Glomerular endothelial cell (primary cell): Measurements from ENCODE around the gene HSD17B13. TPM values are rescaled to one million over a fixed set of nuclear protein-coding genes. Genes with fewer than 3 reads are reported as not detected.
"Not testable (repeated sequence)": the region's sequence is repeated elsewhere in the genome, so short reads cannot be mapped to it uniquely, and the experiment has no call there.

ENCODE experiments used
- DNase-seq: peaks from one replicate; pipeline ENCODE4 v3.0.0-alpha.2; 2011; ENCODE audit warnings: low read depth, low spot score; ENCODE audit errors: extremely low read depth
- total RNA-seq: library from RNA; depleted of rRNA; stranded (reverse); fragments of >200 nt; gene quantifications from 2 replicates; pipeline ENCODE4 v1.2.3, GENCODE V29; 2015

The HSD17B13 gene
- total RNA-seq, 1 donor from 2014 or later, result not detected

GRCh38 chr4:87317527-87317926 is 5.2 kb downstream of the HSD17B13 start:
- DNase-seq, result no peak

DNA sequence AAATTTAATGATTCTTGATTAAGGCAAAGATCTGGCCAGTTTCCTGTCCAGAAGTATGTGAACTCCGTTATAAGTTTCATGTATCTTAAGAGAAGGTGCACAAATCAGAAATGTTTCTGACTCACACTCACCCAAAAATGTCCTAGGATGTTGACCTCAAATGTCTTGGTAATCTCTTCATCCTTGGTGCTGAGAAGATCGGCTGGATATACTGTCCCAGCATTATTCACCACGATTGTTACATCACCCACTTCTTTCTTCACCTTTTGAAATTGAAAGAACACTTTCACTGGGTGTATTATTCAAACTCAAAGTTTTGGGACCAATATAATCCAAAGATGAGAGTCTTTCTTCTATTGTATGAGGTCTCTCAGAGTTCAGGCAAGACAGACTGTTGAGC is 5.7 kb downstream of the HSD17B13 start:
- DNase-seq, result no peak

DNA sequence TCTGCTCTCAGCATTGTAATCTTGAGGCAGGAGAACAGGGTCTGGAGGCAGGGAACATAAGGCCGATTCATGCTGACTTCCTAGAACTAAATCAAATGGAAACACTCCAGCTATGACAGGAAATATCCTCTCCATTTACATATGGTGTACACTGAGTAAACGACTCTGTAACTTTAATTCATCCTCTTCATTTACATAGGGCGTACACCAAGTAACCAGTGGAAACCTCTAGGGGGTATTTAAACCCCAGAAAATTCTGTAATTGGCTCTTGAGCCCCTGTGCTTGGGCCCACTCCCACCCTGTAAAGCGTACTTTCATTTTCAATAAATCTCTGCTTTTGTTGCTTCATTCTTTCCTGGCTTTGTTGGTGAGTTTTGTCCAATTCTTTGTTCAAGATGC is 7.7 kb downstream of the HSD17B13 start:
- DNase-seq, result not testable (repeated sequence)

DNA sequence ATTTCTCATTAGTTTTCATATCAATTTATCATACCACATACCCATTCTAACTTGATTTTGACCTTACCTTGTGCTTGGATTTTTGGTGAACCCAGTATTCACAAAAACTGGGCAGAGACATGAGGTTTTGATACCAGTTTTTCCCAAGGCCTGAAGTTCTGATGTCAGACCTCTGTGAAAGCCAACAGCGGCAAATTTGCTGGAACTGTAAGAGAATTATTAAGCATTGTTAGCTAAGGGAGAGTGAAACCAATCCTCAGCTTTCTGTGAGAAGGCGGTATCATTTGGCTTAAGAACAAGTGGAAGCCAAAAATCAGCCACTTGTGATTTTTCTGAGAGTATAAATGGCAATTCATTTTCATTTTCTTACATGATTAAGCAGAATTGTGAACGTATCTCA is 8.9 kb downstream of the HSD17B13 start:
- no peak for DNase-seq

- no peak for DNase-seq
These were observed 11.0 kb downstream of the HSD17B13 start for GRCh38 chr4:87311684-87312083.

DNA sequence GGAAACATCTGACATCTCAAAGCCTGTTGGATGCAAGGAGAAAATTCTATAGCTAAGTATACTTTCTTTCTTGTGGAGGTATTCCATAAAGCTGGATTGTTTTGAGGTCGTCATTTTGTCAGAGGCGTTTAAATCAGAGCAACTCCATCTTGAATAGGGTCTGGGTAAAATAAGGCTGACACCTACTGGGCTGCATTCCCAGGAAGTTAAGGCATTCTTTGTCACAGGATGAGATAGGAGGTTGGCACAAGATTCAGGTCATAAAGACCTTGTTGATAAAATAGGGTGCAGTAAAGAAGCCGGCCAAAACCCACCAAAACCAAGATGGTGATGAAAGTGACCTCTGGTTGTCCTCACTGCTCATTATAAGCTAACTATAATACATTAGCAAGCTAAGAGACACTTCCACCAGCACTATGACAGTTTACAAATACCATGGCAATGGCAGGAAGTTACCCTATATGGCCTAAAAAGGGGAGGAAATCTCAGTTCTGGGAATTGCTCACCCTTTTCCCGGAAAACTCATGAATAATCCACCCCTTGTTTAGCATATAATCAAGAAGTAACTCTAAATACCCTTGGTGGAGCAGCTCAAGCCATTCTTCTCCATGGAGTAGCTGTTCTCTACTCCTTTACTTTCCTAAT is 11.9 kb downstream of the HSD17B13 start:
- no peak for DNase-seq

DNA sequence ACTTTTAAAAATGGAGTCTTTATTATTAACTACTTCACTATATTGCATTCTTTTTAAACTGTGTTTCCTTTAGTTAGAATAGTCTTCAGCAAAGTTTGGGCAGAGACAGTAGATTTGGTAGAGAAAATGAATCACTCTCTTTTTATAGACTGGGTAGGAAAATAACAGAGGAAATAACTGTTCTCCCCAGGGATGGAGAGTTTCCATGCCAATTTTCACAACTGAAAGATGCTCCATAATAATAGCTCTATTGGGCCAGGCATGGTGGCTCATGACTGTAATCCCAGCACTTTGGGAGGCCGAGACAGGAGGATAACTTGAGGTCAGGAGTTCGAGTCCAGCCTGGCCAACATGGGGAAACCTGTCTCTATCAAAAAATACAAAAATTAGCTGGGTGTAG is 13.1 kb downstream of the HSD17B13 start:
- DNase-seq, result no peak

DNA sequence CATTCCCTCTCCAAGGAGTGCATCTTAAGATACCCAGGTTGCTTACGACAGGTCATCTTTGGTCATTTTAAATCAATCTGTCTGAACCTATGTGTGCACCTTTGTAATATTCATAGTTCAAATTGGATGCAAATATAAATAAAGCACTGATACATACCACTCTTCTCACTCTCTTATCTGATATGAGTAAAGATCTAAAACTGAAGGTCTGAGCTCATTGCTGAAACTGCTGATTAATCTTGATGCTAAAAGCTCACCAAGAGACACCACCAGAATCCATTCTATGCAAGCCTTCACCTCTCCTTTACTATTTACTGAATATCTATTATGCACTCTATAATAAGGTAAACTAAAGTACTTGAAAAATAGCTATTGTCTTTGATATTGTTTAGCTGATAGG is 16.6 kb downstream of the HSD17B13 start:
- DNase-seq, result no peak

- DNase-seq, result no peak
These were observed 17.1 kb downstream of the HSD17B13 start for GRCh38 chr4:87305562-87305961.

GRCh38 chr4:87304745-87305432 is 17.8 kb downstream of the HSD17B13 start:
- DNase-seq, result no peak

GRCh38 chr4:87299898-87300297 is 22.8 kb downstream of the HSD17B13 start:
- no peak for DNase-seq

DNA sequence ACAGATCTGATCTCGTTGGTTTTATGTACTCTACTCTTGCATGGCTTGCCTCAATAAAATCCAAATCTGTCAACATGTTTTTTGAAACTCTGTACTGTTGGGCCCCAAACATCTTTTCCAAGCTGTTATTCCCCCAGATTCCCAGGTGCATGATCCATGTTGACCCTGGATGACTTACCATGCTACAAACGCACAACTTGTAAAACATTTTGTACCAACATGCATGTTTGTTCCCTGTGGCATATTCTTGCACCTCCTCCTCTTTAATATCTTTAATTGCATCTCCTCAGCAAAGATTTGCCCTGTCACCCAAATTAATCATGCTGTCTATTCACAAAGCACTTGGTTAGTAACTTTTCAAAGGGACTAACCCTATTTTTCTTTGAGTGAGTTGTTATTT is 24.3 kb downstream of the HSD17B13 start:
- no peak for DNase-seq

- DNase-seq, result not testable (repeated sequence)
These were observed 27.8 kb downstream of the HSD17B13 start for GRCh38 chr4:87294911-87295310.

DNA sequence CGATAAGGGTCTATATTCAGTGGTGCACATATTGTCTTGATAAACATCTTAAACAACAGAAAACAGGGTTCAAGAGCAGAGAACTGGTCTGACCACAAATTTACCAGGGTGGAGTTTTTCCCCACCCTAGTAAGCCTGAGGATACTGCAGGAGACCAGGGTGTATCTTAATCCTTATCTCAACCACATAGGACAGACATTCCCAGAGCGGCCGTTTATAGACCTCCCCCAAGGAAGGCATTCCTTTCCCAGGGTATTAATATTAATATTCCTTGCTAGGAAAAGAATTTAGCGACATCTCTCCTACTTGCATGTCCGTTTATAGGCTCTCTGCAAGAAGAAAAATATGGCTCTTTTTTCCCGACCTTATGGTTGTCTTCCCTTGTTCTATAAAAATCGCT is 28.8 kb downstream of the HSD17B13 start:
- not testable (repeated sequence) for DNase-seq

GRCh38 chr4:87286970-87287369 is 35.7 kb downstream of the HSD17B13 start:
- no peak for DNase-seq

DNA sequence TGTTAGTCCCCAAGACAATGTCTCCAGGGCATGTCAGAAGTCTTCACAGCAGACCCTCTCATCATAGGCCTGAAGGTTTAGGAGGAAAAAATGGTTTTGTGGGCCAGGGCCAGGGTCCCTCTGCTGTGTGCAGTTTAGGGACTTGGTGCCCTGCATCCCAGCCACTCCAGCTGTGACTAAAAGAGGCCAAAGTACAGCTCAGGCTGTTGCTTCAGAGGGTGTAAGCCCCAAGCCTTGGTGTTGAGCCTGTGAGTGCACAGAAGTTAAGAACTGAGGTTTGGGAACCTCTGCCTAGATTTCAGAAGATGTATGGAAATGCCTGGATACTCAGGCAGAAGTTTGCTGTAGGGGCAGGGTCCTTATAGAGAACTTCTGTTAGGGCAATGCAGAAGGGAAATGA is 38.4 kb downstream of the HSD17B13 start:
- DNase-seq, result not testable (repeated sequence)

- DNase-seq, result no peak
These were observed 39.5 kb downstream of the HSD17B13 start for GRCh38 chr4:87283151-87283550.

DNA sequence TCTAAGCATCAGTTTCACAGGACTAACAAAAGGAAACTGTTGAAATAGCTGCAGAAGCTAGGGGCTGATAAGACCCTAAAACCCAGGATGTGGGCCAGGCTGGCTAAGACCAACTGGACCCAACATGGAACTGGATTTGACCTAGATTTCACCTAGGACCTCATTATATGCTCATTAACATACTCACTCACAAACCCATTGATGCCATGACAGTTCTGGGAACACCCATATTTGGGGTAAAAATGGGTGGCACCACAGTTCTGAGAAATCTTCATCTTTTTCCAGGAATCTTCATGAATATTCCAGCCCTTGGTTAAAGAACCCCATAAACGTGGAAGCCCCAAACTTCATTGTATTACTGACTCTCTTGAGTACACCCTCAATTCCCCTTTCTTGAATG is 41.1 kb downstream of the HSD17B13 start:
- DNase-seq, result no peak

- DNase-seq, result no peak
These were observed 44.3 kb downstream of the HSD17B13 start for GRCh38 chr4:87278335-87278794.

DNA sequence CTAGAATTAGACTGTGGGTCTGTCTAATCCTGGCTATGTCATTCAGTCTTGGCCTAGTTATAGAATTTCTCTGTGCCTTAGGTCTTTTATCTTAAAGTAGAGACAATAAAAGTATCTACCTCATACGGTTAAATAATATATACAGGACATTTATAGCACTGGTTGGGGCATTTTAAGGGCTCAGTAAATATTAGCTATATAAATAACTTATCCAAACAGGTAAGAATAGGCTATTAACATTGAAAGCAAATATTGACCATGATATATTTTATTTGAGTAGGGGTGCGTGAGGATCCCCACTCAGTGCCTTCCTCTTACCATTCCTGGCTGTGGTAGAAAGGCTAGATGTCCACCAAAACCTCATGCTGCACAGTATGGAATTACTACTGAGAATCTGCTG is 47.4 kb downstream of the HSD17B13 start:
- no peak for DNase-seq

DNA sequence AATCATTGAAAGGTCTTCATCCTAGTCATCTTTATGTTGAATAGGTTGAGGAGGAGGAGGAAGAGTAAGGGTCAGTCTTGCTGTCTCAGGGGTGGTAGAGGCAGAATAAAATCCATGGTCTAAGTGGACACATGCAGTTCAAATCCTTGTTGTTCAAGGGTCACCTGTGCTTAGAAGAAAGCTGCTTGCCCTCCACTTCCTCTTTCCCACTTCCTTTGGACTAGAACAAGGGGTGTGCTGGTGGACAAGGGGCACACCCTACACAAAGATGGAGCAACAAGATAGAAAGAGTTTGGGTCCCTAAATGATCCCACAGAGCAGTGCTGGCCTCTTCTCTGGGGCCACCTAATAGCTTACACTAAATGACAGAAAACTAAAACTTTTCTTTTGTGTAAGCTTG is 47.9 kb downstream of the HSD17B13 start:
- no peak for DNase-seq

DNA sequence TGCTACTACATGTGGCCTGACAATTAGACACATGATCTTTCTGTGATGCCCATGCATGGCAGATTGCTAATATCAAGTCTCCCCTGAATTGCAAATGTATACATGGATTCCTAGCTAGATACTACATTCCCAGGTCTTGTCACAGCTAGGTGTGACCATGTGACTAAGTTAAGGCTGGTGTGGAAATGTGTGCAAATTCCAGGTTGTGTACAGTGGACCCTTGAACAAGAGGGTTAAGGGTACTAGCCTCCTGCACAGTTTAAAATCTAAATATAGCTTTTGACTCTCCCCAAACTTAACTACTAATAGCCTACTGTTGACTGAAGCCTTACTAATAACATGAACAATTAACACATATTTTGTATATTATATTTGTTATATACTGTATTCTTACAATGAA is 48.4 kb downstream of the HSD17B13 start:
- DNase-seq, result no peak

GRCh38 chr4:87270825-87271224 is 51.9 kb downstream of the HSD17B13 start:
- no peak for DNase-seq
